Stimulated activated CD4-positive, alpha-beta T cell treated with anti-CD3 and anti-CD28 coated beads, Interleukin-2, amount 100 ng/mL, for 48 hours (primary cell): Measurements from ENCODE around the gene RAD51.
"Not testable (repeated sequence)": the region's sequence is repeated elsewhere in the genome, so short reads cannot be mapped to it uniquely, and the experiment has no call there.

Experiments
- DNase-seq, 2 donors: peaks; one replicate each; pipeline ENCODE4 v3.0.0-alpha.2; 2020

Gene RAD51

GRCh38 chr15:40694688-40695468 lies at the start of gene RAD51:
Gene RAD51, plus strand, starts transcription at chr15:40695174. Its CDS starts 3,585 bp downstream, at chr15:40698759.
- peak; percentile 92 to 95 for DNase-seq

DNA sequence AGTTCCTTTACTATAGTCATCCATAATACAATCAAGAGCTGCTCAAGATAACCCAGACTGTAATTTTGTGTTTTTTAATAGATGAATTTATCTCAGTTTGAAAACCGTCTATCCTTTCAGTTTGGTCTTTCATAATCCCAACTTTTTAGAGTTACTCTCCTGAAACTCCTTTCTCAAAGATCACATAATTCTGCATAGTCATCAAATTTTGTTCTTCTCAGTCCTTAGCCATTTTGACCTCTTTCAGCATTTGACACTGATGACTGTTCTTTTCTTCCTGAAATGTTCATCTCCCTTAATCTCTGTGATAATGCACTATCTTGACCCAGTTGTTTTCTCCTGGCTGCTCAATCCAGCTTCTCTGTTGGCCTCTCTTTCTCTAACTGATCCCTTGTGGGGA lies 47.5 kb upstream of the RAD51 start:
- no peak for DNase-seq

DNA sequence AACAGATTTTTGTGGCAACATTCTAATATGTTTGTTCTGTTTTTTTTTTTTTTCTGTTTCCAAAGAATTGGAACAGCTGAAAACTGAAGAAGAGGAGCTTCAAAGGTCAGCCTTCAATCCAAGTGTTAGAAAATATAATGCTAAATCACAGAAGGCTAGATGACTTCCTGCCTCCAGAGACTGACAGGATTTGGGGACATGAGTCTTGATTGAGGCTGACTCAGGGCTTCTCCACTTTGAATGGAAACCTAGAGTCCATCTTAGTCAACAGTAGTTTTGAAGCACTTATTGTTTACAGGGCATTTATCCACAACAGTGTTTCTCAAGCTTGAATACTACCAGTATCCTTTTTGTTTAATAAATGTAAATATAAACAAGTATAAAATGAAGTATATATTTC lies 44.5 kb upstream of the RAD51 start:
- no peak for DNase-seq

GRCh38 chr15:40660686-40661085 lies 34.3 kb upstream of the RAD51 start:
- DNase-seq, result no peak

DNA sequence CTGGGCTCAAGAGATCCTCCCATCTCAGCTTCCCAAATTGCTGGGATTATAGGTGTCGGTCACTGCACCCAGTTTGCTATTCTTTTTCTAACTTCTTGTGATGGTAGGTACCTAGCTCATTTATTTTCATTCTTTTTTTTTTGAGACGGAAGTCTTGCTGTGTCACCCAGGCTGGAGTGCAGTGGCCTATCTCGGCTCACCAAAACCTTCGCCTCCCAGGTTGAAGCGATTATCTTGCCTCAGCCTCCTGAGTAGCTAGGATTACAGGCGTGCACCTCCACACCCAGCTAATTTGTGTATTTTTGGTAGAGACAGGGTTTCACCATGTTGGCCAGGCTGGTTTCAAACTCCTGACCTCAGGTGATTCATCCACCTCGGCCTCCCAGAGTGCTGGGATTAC lies 30.1 kb upstream of the RAD51 start:
- no peak for DNase-seq

- DNase-seq, result not testable (repeated sequence)
These were observed 18.7 kb upstream of the RAD51 start for GRCh38 chr15:40676290-40676689.

- DNase-seq, result not testable (repeated sequence)
These were observed 18.1 kb upstream of the RAD51 start for GRCh38 chr15:40676906-40677305.

- no peak for DNase-seq
These were observed 14.8 kb upstream of the RAD51 start for GRCh38 chr15:40680151-40680550.

DNA sequence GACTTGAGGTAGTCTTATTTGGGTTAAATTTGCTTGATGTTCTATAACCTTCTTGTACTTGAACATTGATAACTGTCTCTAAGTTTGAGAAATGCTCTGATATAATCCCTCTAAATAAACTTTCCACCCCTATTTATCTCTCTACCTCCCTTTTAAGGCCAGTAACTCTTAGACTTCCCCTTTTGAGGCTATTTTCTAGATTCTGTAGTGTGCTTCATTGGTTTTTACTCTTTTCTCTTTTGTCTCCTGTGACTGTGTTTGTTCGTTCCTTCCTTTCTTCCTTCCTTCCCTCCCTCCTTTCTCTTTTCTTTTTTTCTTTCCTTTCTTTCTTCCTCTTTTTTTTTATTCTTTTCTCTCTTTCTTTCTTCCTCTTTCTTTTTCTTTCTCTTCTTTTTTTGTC lies 14.0 kb upstream of the RAD51 start:
- DNase-seq, result not testable (repeated sequence)

DNA sequence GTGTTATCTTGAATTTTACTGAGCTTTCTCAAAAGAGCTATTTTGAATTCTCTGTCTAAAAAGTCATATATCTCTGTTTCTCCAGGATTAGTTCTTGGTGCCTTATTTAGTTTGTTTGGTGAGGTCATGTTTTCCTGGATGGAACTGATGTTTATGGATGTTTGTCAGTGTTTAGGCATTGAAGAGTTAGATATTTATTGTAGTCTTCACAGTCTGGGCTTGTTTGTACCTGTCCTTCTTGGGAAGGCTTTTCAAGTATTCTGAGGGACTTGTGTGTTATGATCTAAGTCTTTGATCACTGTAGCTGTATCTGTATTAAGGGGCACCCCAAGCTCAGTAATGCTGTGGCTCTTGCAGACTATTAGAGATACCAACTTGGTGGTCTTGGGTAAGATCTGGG lies 10.6 kb upstream of the RAD51 start:
- DNase-seq, result no peak

DNA sequence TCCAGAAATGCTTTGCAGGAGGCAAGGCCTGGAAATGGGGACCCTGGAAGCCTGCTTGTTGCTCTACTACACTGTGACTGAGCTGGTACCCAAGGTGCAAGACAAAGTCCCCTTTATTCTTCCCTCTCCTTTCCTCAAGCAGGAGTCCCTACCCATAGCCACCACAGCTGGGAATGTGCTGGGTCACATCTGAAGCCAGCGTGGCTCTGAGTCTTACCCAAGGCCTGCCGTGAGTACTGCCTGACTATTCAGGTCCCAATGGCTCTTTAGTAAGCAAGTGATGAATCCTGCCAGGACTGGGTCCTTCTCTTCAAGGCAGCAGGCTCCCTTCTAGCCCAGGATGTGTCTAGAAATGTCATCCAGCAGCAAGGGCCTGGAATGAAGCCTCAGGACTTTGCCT lies 9.6 kb upstream of the RAD51 start:
- DNase-seq, result no peak

DNA sequence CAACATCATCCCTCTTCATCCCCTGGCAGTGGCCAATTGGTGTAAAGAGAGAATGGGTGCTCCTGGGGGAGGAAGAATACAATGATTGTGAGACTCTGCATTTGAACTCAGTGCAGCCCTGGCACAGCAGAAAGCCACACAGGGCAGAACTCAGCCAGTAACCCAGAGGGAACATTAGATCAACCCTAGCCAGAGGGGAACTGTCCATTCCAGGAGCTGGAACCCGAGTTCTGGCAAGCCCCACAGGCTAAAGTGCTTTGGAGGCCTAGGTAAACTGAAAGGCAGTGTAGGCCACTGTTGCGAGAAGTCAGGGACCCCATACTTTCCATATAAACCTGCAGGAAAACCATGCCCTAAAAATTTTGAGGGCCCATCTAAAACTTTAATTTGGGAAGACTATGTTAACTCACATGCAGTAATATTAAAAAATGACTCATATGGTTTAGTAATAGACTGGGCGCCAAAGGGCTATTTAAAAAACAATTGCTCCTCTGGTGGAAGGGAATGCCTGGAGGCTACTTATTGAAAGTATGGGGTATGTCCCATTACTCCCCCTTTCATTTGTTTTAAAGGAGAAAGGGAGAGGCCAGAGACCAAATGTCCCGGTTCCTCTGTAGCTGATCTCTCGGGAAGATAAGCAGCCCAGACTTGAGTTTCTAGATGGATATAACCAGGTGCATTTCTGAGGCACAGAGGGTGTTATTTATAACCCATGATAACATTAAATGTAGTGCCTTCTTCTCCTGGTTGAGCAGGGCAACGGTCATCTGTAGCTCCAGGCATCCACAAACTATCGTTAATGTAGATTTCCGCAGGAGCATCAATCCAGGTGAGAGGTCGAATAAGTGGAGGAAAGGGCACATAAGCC lies 5.8 kb upstream of the RAD51 start:
- DNase-seq, result no peak

GRCh38 chr15:40691737-40692136 lies 3.2 kb upstream of the RAD51 start:
- no peak for DNase-seq

- DNase-seq, result no peak
These were observed 878 bp upstream of the RAD51 start for GRCh38 chr15:40693904-40694687.

- DNase-seq, result no peak
These were observed 506 bp downstream of the RAD51 start for GRCh38 chr15:40695469-40695890.

GRCh38 chr15:40696228-40696627 lies 1.3 kb downstream of the RAD51 start:
- DNase-seq, result no peak

DNA sequence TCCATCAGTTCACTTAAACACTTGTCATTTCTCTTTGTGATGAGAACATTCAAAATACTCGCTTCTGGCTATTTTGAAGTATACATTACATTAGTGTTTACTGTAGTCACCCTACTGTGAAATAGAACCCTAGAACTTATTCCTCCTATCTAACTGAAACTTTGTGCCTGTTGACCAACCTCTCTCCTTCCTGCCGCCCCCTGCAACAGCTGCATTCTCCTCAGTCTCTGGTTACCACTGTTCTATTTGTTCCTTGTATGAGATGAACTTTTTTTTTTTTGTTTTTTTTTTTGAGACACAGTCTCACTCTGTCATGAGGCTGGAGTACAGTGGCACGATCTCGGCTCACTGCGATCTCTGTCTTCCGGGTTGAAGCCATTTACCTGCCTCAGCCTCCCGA lies 2.9 kb downstream of the RAD51 start:
- no peak for DNase-seq

DNA sequence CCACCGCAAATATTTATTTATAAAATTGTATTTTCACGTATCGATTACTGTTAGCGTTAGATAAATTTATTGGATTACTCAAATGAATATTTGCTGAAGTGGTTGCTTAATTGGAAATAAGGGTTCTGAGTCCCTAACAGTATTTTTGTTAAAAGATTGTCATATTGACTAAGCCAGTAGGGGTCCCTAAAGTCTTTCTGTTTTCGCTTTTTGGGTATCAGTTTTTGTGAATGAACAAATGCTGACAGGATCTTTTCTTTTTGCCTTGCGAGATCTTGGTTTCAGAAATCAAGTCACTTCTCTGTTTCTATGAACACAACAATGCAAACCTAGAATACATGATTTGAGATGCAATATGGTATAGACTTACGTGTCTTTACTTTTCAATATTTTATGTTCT lies 7.1 kb downstream of the RAD51 start:
- DNase-seq, result no peak

DNA sequence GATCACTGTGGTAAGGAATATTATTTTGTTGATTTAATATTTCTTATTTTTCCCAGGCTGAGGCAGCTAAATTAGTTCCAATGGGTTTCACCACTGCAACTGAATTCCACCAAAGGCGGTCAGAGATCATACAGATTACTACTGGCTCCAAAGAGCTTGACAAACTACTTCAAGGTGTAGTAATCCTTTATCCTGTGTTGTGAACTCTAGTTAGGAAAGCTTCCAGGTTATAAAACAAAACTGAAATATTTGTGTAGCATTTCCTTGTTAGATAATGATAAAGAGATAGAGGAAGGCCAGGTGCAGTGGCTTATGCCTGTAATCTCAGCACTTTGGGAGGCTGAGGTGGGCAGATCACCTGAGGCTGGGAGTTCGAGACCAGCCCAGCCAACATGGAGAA lies 11.1 kb downstream of the RAD51 start:
- no peak for DNase-seq

DNA sequence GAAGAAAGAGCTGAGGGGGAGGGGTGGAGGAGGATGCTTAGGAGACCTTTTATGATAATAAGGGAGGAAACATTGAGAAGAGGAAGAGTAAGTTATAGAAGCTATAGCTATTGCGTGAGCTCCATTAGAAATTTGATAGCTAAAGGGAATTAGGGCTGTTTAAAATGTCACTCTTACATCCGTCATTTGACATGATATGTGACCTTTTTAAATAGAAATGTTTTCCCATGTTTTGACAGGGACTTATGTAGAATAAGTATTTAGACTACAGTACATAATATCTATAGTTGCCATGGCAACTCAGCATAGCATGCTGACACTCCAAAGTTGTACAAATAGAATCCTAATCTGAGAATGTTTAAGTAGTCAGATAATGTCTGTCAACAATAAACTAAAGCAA lies 19.2 kb downstream of the RAD51 start:
- no peak for DNase-seq

DNA sequence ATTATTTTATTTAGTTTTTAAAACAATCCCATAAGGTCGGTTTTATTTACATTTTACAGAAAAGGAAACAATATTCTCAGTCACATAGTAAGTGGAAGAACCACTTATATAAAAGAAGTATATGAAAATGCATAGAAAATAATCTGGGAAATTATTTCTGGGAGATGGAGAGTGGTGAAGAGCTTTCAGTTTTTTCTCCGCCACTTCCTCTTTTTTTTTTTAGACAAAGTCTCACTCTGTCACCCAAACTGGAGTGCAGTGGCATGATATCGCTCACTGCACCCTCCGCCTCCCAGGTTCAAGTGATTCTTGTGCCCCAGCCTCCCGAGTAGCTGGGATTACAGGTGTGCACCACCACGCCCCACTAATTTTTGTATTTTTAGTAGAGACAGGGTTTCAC lies 21.2 kb downstream of the RAD51 start:
- DNase-seq, result no peak

DNA sequence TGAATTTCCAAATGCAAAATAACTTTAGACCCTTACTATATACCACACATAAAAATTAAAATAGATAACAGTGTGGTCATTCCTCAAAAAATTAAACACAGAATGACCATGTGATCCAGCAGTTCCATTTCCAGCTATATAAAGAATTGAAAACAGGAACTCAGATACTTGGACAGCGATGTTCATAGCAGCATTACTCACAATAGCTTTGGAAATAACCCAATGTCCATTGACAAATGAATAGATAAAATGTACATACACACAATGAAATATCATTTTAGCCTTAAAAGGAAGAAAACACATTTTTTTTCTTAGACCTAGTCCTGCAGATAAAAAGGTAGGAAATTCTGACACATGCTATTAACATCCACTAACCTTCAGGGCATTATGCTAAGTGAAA lies 26.7 kb downstream of the RAD51 start:
- DNase-seq, result no peak

- no peak for DNase-seq
These were observed 27.4 kb downstream of the RAD51 start for GRCh38 chr15:40722354-40722753.
